Tibial artery (tissue), 4 donors: ENCODE data around the gene CD247.

Source experiments
- DNase-seq, 2 donors: peaks; one replicate each; pipeline ENCODE4 v3.0.0-alpha.2; 2019
- H3K27ac ChIP-seq, 2 donors: fragments of 200-600 bp; sonication (generic) in 1 of 2; 1 replicate in 1 of 2; 2 replicates in 1 of 2; pipeline ENCODE4 v1.5.1; 2018 to 2019; ENCODE audit warnings: mild to moderate bottlenecking in 1 of 2
- H3K27me3 ChIP-seq, 2 donors: fragments of 200-600 bp; sonication (generic) in 1 of 2; one replicate each; pipeline versions ENCODE4 v1.5.1 to v1.6.0; 2016 to 2019
- H3K36me3 ChIP-seq, 3 donors: fragments of 200-600 bp; sonication (generic) in 2 of 3; one replicate each; pipeline ENCODE4 v1.5.1; 2016 to 2019; ENCODE audit warnings: mild to moderate bottlenecking in 2 of 3
- H3K4me1 ChIP-seq, 4 donors: fragments of 200-600 bp; sonication (generic) in 2 of 4; 1 replicate in 3 of 4; 2 replicates in 1 of 4; pipeline ENCODE4 v1.5.1; 2016 to 2019
- H3K4me3 ChIP-seq, 2 donors: fragments of 200-600 bp; sonication (generic) in 1 of 2; 1 replicate in 1 of 2; 2 replicates in 1 of 2; pipeline ENCODE4 v1.5.1; 2018 to 2019; ENCODE audit warnings: mild to moderate bottlenecking in 2 of 2
- H3K9me3 ChIP-seq, 3 donors: fragments of 200-600 bp; sonication (generic) in 1 of 3; one replicate each; pipeline ENCODE4 v1.5.1; 2016 to 2019
- CTCF ChIP-seq, 2 experiments: fragments of 200-600 bp in 1 of 2; fragments of 450-650 bp in 1 of 2; IDR thresholded peaks; one replicate each; pipeline ENCODE4 v1.5.1; 2017 to 2019; ENCODE audit warnings: antibody characterized with exemption in 2 of 2, mild to moderate bottlenecking in 1 of 2, moderate library complexity in 1 of 2
- intact Hi-C: fragments of 100-400 bp; cut with DNase I; formaldehyde crosslinking; loops from one replicate; pipeline ENCODE4 v1.15.0; 2023; ENCODE audit warnings: low total_unique reads

Gene CD247

DNA sequence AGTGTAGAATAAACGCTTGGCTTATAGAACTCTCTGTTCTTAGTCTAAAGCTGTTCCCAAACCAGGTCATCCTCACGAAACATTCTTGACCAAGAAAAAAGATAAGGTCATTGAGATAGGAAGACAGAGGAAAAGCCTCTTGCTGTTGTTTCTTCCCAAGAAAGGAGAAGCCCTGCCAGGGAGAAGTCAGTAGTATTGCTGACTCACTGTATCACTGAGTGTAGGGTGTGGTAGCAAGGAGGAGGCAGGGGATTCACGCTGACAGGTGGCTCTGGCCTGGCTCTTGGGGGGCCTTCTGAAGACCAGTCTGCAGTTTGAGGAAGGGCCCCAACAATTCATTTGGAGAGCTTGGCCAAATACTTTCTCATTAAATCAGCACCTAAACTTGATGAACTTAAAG lies 97.8 kb downstream of the CD247 start:
- DNase-seq: no peak
- Histone ChIP-seq H3K27me3 (no peaks in the 10 kb centered on the region), H3K27ac (no peak overlapping the region), H3K36me3 (peaks cover 2 to 25% (median 8%) of the 10 kb centered on the region in 3 donors), H3K9me3 (no peaks in the 10 kb centered on the region), H3K4me1 (no peaks in the 10 kb centered on the region), H3K4me3 (no peak overlapping the region)
- intact Hi-C loops: no loop called here
- no peak for TF ChIP-seq CTCF (IDR thresholded peaks at IDR 0.05)

GRCh38 chr1:167419245-167419644 lies 99.1 kb downstream of the CD247 start:
- no peak for DNase-seq
- no peaks in the 10 kb centered on the region for H3K27me3 ChIP-seq
- no peaks in the 10 kb centered on the region for H3K4me1 ChIP-seq
- TF ChIP-seq CTCF (IDR thresholded peaks at IDR 0.05): no peak
- H3K4me3 ChIP-seq: no peak overlapping the region
- intact Hi-C loops: no loop called here
- no peak overlapping the region for H3K27ac ChIP-seq
- H3K9me3 ChIP-seq: no peaks in the 10 kb centered on the region
- peaks cover 5 to 26% (median 15%) of the 10 kb centered on the region in 3 donors for H3K36me3 ChIP-seq

- no peak for TF ChIP-seq CTCF (IDR thresholded peaks at IDR 0.05)
- Histone ChIP-seq H3K9me3 (no peaks in the 10 kb centered on the region), H3K36me3 (peaks cover 9 to 31% (median 18%) of the 10 kb centered on the region in 3 donors), H3K27ac (no peak overlapping the region), H3K4me3 (no peak overlapping the region), H3K27me3 (no peaks in the 10 kb centered on the region), H3K4me1 (no peaks in the 10 kb centered on the region)
- no peak for DNase-seq
- intact Hi-C loops: no loop called here
Observed at GRCh38 chr1:167418391-167418790, 99.9 kb downstream of the CD247 start.

DNA sequence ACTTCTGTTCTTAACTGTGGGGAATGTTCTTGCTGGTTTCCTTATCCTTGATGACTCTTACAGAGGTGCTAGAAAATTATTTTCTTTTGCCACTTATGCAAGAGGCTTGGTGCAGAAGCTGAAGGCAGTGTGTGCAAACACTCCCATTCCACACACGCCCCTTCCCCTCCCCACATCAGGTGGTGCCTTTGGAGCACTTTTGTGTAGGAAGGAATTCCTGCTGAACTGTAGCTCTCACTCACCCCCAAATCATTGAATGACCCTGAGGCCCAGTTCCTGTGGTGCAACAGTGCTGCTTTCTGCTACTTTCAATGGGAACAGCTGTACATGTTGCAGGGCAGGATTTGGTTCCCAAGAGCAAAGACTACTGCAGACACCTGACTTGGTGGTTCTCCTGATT lies 101.8 kb downstream of the CD247 start:
- peaks cover 28 to 49% (median 34%) of the 10 kb centered on the region in 3 donors for H3K36me3 ChIP-seq
- no peaks in the 10 kb centered on the region for H3K4me1 ChIP-seq
- H3K4me3 ChIP-seq: no peak overlapping the region
- no peak overlapping the region for H3K27ac ChIP-seq
- intact Hi-C loops: no loop called here
- no peak for DNase-seq
- H3K9me3 ChIP-seq: no peaks in the 10 kb centered on the region
- H3K27me3 ChIP-seq: no peaks in the 10 kb centered on the region
- no peak for TF ChIP-seq CTCF (IDR thresholded peaks at IDR 0.05)

- H3K27me3 ChIP-seq: no peaks in the 10 kb centered on the region
- H3K4me3 ChIP-seq: no peak overlapping the region
- no peak overlapping the region for H3K27ac ChIP-seq
- no peak for TF ChIP-seq CTCF (IDR thresholded peaks at IDR 0.05)
- no peak for DNase-seq
- peaks cover 31 to 61% (median 39%) of the 10 kb centered on the region in 3 donors for H3K36me3 ChIP-seq
- H3K4me1 ChIP-seq: no peaks in the 10 kb centered on the region
- intact Hi-C loops: no loop called here
- no peaks in the 10 kb centered on the region for H3K9me3 ChIP-seq
Observed at GRCh38 chr1:167413328-167413727, 105.0 kb downstream of the CD247 start.

- Histone ChIP-seq H3K27me3 (no peaks in the 10 kb centered on the region), H3K9me3 (no peaks in the 10 kb centered on the region), H3K4me3 (no peak overlapping the region), H3K36me3 (peaks cover 31 to 61% (median 39%) of the 10 kb centered on the region in 3 donors), H3K27ac (no peak overlapping the region), H3K4me1 (no peaks in the 10 kb centered on the region)
- intact Hi-C loops: no loop called here
- DNase-seq: no peak
- no peak for TF ChIP-seq CTCF (IDR thresholded peaks at IDR 0.05)
Observed at GRCh38 chr1:167412920-167413319, 105.4 kb downstream of the CD247 start.
